HEK293 (cell line): Measurements from ENCODE around the gene RPS6KC1.

Source experiments
- GFI1B ChIP-seq: fragments of 450-650 bp; formaldehyde crosslinking; IDR thresholded peaks from 2 replicates; pipeline ENCODE4 v1.5.1; 2016; ENCODE audit warnings: missing biosample characterization, missing genetic modification characterization
- KLF9 ChIP-seq: fragments of 450-650 bp; formaldehyde crosslinking; IDR thresholded peaks from 2 replicates; pipeline ENCODE4 v1.5.1; 2016; ENCODE audit warnings: missing biosample characterization, missing genetic modification characterization, low read depth
- REPIN1 ChIP-seq: fragments of 450-650 bp; formaldehyde crosslinking; IDR thresholded peaks from 2 replicates; pipeline ENCODE4 v1.5.1; 2017; ENCODE audit warnings: missing biosample characterization, missing genetic modification characterization, low read depth
- ZIC2 ChIP-seq: fragments of 450-650 bp; formaldehyde crosslinking; IDR thresholded peaks from 2 replicates; pipeline ENCODE4 v1.5.1; 2016; ENCODE audit warnings: missing biosample characterization, missing genetic modification characterization
- ZNF202 ChIP-seq: fragments of 450-650 bp; formaldehyde crosslinking; IDR thresholded peaks from 2 replicates; pipeline ENCODE4 v1.5.1; 2016; ENCODE audit warnings: missing biosample characterization, missing genetic modification characterization, borderline replicate concordance
- ZNF239 ChIP-seq: fragments of 450-650 bp; formaldehyde crosslinking; IDR thresholded peaks from 2 replicates; pipeline ENCODE4 v1.5.1; 2016; ENCODE audit warnings: missing biosample characterization, missing genetic modification characterization
- ZNF777 ChIP-seq: fragments of 450-650 bp; formaldehyde crosslinking; IDR thresholded peaks from 2 replicates; pipeline ENCODE4 v1.5.1; 2017; ENCODE audit warnings: missing biosample characterization, missing genetic modification characterization, borderline replicate concordance
- TF ChIP-seq, protein P1 (sequence below): fragments of 450-650 bp; formaldehyde crosslinking; IDR thresholded peaks from 2 replicates; pipeline ENCODE4 v1.5.1; 2016; ENCODE audit warnings: missing biosample characterization, missing genetic modification characterization
- TF ChIP-seq, protein P2 (sequence below): fragments of 450-650 bp; formaldehyde crosslinking; IDR thresholded peaks from 2 replicates; pipeline ENCODE4 v1.5.1; 2016; ENCODE audit warnings: missing biosample characterization, missing genetic modification characterization

DNA sequence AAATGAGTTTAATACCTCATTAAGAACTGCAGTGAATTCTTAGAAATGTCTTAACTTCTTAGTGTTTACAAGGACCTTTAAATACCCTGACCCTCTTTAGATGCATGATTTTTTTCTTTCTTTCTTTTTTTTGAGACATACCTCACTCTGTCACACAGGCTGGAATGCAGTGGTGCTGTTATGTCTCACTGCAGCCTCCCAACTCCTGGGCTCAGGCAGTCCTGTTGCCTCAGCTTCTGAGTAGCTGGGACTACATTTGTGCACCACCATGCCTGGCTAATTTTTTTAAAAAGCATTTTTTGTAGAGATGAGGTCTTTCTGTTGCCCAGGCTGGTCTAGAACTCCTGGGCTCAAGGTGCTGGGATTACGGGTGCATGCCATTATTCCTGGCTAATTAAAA, 191.8 kb downstream of the RPS6KC1 start:
- TF ChIP-seq, protein P1, sequence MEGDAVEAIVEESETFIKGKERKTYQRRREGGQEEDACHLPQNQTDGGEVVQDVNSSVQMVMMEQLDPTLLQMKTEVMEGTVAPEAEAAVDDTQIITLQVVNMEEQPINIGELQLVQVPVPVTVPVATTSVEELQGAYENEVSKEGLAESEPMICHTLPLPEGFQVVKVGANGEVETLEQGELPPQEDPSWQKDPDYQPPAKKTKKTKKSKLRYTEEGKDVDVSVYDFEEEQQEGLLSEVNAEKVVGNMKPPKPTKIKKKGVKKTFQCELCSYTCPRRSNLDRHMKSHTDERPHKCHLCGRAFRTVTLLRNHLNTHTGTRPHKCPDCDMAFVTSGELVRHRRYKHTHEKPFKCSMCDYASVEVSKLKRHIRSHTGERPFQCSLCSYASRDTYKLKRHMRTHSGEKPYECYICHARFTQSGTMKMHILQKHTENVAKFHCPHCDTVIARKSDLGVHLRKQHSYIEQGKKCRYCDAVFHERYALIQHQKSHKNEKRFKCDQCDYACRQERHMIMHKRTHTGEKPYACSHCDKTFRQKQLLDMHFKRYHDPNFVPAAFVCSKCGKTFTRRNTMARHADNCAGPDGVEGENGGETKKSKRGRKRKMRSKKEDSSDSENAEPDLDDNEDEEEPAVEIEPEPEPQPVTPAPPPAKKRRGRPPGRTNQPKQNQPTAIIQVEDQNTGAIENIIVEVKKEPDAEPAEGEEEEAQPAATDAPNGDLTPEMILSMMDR, result no peak
- TF ChIP-seq ZNF202 (tag by site-specific recombination) (no peak), ZIC2 (tag by site-specific recombination) (no peak), REPIN1 (tag by site-specific recombination) (no peak), ZNF239 (no peak), ZNF777 (tag by site-specific recombination) (no peak), GFI1B (no peak), KLF9 (tag by site-specific recombination) (no peak)
- TF ChIP-seq, protein P2, sequence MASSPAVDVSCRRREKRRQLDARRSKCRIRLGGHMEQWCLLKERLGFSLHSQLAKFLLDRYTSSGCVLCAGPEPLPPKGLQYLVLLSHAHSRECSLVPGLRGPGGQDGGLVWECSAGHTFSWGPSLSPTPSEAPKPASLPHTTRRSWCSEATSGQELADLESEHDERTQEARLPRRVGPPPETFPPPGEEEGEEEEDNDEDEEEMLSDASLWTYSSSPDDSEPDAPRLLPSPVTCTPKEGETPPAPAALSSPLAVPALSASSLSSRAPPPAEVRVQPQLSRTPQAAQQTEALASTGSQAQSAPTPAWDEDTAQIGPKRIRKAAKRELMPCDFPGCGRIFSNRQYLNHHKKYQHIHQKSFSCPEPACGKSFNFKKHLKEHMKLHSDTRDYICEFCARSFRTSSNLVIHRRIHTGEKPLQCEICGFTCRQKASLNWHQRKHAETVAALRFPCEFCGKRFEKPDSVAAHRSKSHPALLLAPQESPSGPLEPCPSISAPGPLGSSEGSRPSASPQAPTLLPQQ (tag by site-specific recombination), result no peak
